ENCODE measurements around the gene SLC66A2.

DNA sequence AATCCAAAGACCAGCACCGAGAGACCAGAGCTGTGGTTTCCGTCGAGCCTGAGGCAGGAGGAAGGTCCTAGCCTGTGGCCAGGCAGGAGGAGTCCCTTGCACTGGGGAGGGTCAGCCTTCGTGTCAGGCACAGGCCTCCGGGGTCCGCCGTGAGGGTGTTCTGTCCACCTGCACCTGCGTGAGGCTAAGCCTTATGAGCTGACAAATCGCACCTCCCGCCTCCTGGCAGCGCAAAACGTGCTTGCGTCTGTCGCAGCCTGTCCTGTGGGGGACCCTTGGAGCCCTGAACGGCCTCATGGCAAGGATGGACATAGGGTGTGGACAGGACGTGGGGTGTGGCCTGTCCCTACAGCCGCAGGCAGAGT, 80.4 kb downstream of the SLC66A2 start:
- no peak for TF ChIP-seq POLR2A (IDR thresholded peaks at IDR 0.05)
- TF ChIP-seq CTCF (IDR thresholded peaks at IDR 0.05), result no peak

All from adrenal gland (tissue), 5 donors.